LNCAP (cell line): ENCODE results near the gene HIRA.

Experiments
- TF ChIP-seq, protein P1 (sequence below): fragments of 450-650 bp; IDR thresholded peaks from 2 replicates; pipeline ENCODE4 v1.5.1; 2017; ENCODE audit warnings: mild to moderate bottlenecking

Gene HIRA

DNA sequence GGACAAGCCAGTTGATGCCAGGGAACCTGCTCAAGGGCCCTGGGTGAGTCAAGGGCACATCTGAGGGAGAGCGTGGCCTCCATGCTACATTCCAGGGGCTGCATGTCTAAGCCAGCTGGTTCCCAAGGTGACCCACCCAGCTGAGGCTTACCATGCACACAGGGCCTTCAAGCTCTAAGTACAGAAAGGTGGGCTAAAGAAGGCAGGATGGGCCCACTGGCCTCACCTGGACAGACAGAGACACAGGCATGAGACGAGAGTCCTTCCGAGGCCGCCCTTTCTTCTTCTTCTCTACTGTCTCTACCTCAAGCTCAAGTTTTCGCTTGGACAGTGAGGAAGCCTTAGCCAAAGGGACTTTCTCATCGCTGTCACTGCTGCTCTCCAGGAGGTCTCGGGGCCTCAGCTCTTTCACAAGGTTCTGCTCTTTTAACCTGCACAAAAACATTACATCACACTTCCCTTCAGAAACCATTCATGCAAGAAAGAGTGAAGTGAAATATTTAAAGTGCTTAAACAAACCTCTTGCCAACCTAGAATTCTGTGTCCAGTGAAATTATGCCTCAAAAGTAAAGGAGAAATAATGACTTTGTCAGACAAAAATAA, 69.9 kb downstream of the HIRA start:
- TF ChIP-seq, protein P1, sequence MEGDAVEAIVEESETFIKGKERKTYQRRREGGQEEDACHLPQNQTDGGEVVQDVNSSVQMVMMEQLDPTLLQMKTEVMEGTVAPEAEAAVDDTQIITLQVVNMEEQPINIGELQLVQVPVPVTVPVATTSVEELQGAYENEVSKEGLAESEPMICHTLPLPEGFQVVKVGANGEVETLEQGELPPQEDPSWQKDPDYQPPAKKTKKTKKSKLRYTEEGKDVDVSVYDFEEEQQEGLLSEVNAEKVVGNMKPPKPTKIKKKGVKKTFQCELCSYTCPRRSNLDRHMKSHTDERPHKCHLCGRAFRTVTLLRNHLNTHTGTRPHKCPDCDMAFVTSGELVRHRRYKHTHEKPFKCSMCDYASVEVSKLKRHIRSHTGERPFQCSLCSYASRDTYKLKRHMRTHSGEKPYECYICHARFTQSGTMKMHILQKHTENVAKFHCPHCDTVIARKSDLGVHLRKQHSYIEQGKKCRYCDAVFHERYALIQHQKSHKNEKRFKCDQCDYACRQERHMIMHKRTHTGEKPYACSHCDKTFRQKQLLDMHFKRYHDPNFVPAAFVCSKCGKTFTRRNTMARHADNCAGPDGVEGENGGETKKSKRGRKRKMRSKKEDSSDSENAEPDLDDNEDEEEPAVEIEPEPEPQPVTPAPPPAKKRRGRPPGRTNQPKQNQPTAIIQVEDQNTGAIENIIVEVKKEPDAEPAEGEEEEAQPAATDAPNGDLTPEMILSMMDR = no peak

DNA sequence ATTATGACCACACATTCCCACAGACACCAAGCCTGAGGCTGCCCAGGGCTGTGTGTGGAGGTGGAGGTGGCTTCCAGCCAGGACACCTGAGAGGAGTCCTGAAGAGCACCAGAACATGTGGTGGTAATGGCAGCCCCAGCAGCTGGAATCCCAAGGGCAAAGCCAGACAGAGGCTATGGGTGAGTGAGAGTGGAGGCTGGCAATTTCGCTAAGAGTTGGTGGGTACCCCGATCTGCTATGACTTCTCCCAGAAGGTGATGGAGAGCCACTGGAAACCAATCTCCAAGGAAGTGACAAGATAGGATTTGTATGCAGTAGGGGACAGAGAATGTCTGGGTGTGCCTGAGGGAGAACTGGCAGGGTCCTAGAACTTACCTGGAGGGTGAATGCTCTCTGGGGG, 70.7 kb downstream of the HIRA start:
- TF ChIP-seq, protein P1 = no peak

DNA sequence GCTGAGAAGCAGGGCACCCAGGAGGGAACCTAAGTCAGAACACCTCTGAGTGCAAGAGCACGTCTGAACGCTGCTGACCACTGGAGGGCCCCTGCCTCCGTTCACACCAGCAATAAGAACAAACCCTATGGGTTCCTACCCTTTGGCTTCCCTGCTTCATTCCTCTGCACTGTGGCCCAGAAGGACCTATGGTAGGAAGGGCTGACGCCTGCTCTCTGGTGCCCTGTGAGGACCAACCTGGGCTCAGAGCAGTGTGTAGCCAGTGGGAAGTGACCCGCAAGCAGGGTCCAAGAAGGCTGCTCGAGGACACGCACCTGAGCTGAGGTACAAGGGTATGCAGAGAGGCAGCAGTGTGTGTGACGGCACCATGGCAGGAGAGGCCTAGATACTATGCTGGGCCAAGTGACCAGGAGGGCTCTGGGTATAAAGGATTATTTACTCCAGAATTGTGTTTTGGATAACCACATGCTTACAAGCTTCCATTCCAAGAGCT, 71.2 kb downstream of the HIRA start:
- TF ChIP-seq, protein P1 = no peak

DNA sequence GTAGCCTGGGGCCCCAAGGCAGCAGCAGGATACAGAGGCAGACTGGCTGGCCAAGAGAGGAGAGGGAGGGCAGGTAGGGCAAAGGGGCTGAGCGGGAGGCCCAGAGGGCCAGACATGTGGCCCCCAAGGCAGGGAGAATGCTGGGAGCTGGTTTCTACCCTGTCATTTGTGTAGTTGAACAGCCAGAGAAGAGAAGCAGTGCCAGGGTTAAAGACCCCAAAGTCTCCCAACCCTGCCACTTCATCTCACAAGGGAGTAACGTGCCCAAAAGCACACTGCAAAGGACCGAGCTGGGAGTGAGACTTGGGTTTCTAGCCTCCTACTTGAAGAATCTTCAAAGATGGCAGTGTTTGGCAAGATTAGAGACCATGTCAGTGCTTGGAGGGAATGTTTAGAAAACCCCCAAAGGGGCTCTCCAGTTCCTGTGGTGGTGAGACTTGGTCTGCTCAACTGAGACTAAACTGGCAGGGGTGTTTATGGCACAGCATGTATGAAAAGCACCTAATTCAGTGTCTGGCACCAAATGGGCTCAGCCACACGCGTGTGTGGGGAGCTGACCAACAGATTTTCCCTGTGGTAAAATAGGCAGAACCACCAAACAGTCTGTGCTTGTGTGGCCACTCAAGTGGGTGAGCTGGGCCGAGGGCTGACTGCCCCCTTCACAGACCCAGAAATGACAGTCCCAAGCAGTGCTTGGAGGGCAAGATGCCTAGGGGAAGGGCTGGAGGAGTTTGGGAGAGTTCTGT, 71.8 kb downstream of the HIRA start:
- TF ChIP-seq, protein P1 = no peak

DNA sequence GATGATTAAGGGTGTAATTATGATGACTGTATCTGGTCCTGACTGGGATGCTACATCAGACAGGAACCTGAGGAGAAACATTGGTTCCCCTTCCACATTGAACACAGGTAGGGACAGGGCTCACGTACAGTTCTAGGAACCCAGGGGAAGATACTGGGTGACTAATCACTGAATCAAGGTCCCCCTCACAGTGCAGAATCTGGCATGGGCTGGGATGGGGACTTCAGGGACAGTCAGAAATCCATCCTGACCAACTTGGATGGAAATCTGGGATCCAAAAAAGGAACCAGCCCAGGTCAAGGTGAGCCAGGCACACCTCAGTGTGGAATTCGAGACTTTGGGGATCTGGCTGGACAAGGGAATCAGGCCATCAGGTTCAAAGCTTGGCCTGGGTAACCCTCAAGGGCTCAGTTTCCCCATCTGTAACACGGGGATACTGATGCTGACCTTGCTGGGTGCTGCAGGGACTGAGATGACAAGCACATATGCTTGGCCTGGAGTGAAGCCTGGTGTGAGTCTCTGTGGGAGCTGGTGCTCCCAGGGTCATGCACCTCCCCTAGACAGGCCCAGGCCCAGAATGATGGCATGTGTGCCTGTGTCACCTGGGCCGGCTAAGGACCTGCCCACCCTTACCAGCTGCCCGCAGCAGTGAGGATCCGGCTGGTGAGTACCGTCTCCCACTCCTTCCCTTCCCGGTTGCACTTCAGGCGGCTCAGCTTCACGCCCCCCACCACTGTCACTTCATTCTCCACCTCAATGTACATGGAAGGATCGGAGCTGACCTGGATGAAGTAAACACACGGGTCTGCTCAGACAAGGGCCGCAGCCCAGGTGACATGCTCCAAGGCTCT, 72.6 kb downstream of the HIRA start:
- TF ChIP-seq, protein P1 = no peak

DNA sequence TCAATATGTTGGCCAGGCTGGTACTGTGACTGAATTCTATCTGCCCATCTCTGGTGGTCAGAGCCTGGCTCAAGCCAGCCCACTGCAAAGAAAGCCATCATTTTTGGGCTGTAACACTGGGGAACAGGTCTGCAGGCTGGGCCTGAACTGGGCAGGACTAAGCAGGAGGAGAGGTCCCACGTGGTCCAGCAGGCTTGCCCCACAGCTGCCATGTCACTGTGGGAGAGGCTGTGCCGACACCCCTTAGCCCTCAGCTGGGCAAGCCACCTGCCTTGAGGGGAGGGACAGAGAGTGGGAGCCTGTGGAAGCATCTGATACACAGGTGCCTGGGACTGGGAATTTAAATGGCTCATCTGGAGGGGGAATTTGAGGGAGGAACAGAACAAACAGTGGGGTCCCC, 73.3 kb downstream of the HIRA start:
- TF ChIP-seq, protein P1 = no peak

DNA sequence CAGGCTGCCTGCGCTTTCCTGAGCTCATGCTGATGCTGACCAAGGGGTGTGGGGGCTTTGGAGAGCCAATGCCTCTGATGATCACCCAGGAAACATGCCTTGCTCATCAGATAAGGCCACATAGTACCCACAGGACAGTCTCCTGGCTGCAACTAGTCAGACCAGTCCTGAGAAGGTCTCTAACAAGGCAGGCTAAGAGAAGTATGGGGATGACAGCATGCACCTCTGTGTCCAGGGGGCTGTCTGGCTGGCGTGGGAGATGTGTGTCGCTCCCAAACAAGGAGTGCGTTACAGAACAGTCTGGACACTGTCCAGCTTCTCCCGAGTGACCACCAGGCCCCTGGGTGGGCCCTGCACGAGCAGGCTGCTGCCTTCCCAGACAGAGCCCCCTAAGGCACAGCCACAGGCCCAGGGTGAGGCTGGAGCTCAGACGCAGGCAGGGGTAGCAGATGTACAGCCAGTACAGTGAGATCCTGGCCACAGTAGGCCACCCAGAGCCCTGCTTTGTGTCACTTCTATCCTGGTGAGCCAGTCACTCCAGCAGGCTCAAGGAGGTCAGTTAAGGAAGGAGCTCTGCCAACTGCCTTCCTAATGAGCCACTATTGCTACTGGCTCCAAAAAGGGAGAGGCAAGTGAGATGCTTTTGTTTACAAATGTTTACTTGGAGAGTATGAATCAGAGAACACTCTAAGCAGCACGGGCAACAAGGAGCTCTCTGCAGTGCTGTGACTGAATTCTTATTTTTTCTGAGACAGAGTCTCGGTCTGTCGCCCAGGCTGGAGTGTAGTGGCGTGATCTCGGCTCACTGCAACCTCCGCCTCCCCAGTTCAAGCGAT, 74.0 kb downstream of the HIRA start:
- TF ChIP-seq, protein P1 = no peak
